Hepatocyte (in vitro differentiated cells): ENCODE measurements around the gene UBTD1.

Experiments
- EZH2 ChIP-seq: fragments of 200-600 bp; sonication (generic); IDR thresholded peaks from 2 replicates; pipeline ENCODE4 v1.6.1; 2016; ENCODE audit warnings: antibody characterized with exemption, mild to moderate bottlenecking, borderline replicate concordance
- EZH2phosphoT487 ChIP-seq: fragments of 200-600 bp; sonication (generic); IDR thresholded peaks from one replicate; pipeline ENCODE4 v1.6.1; 2018; ENCODE audit warnings: antibody characterized with exemption, mild to moderate bottlenecking, low read depth, moderate library complexity; ENCODE audit not compliant: unreplicated experiment, severe bottlenecking
- TF ChIP-seq, protein P1 (sequence below): fragments of 200-600 bp; sonication (generic); IDR thresholded peaks from 2 replicates; pipeline ENCODE4 v1.5.1; 2016; ENCODE audit warnings: antibody characterized with exemption, mild to moderate bottlenecking; ENCODE audit not compliant: poor library complexity

DNA sequence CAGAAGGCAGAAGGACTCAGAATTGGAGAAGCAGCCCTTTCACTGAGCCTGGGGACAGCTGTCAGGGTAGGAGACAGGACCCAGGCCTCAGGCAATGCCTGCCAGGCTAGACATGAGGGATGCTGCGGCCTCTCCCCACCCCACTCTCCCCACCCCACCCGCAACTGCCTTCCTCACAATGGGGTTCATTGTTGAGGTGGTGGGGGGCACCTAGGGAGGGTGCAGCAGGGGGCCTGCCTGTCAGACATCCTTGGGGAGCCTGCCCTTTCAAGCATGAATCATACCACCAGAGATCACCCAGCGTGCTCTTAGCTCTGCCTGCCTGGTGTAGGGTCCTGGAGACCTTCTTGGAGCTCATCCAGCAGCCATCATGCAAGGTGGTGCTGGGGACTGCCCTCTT is 90.8 kb downstream of the UBTD1 start, which contains the start of gene C10orf62:
- TF ChIP-seq, protein P1, sequence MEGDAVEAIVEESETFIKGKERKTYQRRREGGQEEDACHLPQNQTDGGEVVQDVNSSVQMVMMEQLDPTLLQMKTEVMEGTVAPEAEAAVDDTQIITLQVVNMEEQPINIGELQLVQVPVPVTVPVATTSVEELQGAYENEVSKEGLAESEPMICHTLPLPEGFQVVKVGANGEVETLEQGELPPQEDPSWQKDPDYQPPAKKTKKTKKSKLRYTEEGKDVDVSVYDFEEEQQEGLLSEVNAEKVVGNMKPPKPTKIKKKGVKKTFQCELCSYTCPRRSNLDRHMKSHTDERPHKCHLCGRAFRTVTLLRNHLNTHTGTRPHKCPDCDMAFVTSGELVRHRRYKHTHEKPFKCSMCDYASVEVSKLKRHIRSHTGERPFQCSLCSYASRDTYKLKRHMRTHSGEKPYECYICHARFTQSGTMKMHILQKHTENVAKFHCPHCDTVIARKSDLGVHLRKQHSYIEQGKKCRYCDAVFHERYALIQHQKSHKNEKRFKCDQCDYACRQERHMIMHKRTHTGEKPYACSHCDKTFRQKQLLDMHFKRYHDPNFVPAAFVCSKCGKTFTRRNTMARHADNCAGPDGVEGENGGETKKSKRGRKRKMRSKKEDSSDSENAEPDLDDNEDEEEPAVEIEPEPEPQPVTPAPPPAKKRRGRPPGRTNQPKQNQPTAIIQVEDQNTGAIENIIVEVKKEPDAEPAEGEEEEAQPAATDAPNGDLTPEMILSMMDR = no peak
- TF ChIP-seq EZH2phosphoT487 = no peak
- no peak for TF ChIP-seq EZH2
